ENCODE measurements around the gene FBRS.
"Not testable (repeated sequence)": the region's sequence is repeated elsewhere in the genome, so short reads cannot be mapped to it uniquely, and the experiment has no call there.

The FBRS gene

GRCh38 chr16:30700491-30700890, 42.3 kb downstream of the FBRS start:
- DNase-seq: no peak

GRCh38 chr16:30700971-30701370, 42.7 kb downstream of the FBRS start:
- no peak for DNase-seq

- DNase-seq: not testable (repeated sequence)
Observed at GRCh38 chr16:30703071-30703470, 44.8 kb downstream of the FBRS start.

DNA sequence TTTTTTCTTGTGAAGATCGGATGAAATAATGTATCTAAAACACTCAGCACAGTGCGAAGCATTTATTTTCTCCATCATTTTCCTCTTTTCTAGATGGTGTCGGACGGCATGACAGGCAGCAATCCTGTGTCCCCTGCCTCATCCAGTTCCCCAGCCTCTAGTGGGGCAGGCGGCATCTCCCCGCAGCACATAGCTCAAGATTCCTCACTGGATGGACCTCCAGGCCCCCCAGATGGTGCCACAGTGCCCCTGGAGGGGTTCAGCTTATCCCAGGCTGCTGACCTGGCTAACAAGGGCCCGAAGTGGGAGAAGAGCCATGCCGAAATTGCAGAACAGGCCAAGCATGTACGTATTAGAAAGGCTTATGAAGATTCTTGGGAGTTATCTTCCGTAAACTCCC, 45.7 kb downstream of the FBRS start:
- no peak for DNase-seq

GRCh38 chr16:30706046-30706445, 47.8 kb downstream of the FBRS start:
- DNase-seq: no peak

DNA sequence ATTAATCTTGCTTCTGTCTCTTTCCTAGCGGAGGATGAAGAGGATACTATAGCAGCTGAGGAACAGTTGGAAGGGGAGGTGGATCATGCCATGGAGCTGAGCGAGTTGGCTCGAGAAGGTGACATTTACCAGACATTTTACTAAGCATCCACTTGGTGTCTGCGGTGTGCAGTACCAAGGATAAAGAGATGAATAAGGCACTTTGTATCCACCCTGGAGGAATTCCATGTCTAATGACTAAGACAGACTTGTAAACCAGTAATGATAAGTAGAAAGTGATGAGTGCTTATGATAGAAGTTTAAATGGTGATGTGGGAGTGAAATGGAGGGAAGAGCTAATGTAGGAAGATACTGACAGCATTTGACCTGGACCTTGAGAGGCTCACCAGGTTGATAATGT, 52.7 kb downstream of the FBRS start:
- no peak for DNase-seq

GRCh38 chr16:30711712-30712111, 53.5 kb downstream of the FBRS start:
- no peak for DNase-seq

DNA sequence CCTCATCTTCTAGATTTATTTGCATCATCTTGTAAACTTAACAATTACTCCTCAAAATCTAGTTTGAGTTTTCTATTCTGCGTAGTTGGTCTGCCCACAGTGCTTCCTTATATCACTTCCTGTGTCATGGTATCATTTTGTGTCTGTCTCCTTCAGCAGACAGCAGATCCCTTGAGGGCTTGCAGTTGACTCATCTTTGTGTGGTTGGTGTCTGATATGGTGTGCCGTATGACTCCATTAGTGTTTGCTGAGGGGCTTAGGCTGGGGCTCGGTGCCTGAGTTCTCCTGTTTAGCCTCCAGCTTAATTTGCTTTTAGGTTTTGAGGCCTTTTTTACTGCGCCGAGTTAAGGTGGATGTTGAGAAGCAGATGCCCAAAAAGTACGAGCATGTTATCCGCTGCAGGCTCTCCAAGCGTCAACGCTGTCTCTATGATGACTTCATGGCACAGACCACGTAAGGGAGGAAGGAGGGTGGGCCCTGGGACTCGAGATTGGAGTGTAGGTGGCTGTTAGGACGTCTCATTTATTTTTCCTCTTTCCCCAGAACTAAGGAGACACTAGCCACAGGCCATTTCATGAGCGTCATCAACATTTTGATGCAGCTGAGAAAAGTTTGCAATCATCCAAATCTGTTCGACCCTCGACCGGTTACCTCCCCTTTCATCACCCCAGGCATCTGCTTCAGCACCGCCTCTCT, 57.7 kb downstream of the FBRS start:
- no peak for DNase-seq

DNA sequence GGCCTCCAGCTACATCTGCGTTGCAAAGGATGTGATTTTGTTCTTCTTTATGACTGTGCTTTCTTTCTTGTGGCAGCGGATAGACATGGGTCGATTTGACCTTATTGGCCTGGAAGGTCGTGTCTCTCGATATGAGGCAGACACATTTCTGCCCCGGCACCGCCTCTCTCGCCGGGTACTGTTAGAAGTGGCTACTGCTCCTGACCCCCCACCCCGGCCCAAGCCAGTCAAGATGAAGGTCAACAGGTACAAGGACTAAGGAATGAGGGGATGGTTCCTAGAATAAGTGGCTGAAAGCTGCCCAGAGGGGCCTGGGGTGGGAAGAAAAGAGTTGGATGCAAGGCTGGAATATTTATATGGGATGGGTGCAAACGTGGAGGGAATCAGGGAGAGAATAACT, 61.9 kb downstream of the FBRS start:
- DNase-seq: no peak

Measured in activated CD4-positive, CD25-positive, alpha-beta regulatory T cell treated with anti-CD3 and anti-CD28 coated beads, Interleukin-2, amount 50 U/mL, for 72 hours (primary cell).